Stimulated activated naive CD4-positive, alpha-beta T cell treated with Interleukin-2 at 50 U/mL for 16 hours (primary cell): ENCODE results near the gene CT45A1.
"Not testable (repeated sequence)": the region's sequence is repeated elsewhere in the genome, so short reads cannot be mapped to it uniquely, and the experiment has no call there.

Source experiments
- DNase-seq: peaks from one replicate; lab custom pipeline; 2025; lab: John Stamatoyannopoulos, UW

Gene CT45A1, protein sequence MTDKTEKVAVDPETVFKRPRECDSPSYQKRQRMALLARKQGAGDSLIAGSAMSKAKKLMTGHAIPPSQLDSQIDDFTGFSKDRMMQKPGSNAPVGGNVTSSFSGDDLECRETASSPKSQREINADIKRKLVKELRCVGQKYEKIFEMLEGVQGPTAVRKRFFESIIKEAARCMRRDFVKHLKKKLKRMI

GRCh38 chrX:135713183-135713689 is at the start of gene CT45A1:
Gene CT45A1, plus strand, starts transcription at chrX:135713639. Its CDS starts 5,302 bp downstream, at chrX:135718941.
- not testable (repeated sequence) for DNase-seq

GRCh38 chrX:135672979-135673378 is 40.5 kb upstream of the CT45A1 start:
- DNase-seq: not testable (repeated sequence)

DNA sequence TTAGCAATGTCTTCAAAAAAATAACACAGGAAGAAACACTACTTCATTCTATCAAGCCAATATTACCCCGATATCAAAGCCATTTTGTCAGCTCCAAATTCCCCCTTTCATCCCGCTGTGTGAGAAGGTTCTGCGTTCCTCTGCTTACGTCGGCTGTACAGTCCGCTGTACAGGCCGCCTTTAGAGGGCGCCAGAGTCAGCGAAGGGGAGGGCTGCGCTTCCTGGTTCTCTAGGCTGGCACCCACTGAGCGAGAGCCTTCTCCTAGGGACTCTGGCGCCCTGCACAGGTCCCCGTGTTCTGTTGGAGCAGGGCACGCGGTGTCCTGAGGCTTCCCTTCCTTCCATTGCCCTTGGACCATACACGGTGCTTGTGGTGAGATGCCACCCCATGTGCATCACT is 25.3 kb upstream of the CT45A1 start:
- no peak for DNase-seq

GRCh38 chrX:135695471-135695870 is 18.0 kb upstream of the CT45A1 start:
- no peak for DNase-seq

- DNase-seq: no peak
Measured at GRCh38 chrX:135697601-135698000, 15.8 kb upstream of the CT45A1 start.

DNA sequence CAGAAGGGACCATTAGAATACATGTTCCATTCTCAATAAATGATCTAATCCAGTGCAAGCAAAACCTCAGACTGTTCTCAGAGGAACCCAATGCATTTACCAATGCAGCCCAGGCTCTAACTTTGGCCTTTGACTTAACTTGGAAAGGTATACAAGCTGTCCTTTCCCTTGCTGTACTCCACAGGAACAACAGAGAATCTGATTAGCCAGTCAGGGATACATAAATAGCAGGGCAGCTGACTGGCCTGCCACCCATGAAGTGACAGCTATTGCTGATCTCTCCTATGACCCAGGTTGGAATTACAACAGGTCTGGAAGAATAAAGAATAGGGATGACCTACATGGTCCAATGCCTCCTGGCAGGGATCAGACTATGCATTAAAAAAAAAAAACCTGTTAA is 14.5 kb upstream of the CT45A1 start:
- DNase-seq: no peak

DNA sequence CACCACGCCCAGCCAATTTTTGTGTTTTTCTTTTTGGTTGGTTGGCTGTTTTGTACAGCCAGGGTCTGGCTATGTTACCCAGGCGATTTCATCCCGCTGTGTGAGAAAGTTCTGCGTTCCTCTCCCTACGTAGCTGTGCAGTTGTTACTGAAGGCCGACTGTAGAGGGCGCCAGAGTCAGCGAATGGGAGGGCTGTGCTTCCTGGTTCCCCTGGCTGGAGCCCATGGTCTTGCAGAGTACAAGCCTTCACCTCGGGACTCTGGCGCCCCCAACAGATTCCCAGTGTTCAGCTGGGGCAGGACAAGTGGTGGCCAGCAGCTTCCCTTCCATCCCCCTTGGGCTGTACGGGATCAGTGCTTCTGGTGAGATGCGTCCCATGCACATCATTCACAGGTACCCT is 5.6 kb upstream of the CT45A1 start:
- DNase-seq: no peak

DNA sequence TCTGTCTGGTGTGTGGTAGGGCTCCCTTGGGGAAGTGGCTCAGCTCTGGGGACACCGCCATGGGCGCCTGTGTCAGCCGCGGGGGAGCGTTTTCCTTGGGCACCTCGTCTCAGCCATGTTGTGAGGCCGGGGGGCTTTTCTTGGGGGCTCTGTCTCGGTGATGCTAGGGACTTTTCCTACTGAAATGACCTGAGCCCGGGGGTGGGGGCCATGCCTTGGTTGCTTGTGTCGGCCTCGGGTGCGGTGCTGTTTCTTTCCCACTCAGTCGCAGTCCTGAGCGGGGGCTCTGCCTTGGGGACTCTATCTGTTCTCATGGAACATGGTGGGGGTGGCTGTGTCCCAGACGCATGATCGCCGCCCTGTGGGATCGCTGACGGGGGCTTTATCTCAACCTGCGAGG is 356 bp downstream of the CT45A1 start:
- no peak for DNase-seq

GRCh38 chrX:135734666-135735065 is 21.2 kb downstream of the CT45A1 start:
- not testable (repeated sequence) for DNase-seq

GRCh38 chrX:135737366-135738071 is 24.1 kb downstream of the CT45A1 start:
- DNase-seq: no peak

DNA sequence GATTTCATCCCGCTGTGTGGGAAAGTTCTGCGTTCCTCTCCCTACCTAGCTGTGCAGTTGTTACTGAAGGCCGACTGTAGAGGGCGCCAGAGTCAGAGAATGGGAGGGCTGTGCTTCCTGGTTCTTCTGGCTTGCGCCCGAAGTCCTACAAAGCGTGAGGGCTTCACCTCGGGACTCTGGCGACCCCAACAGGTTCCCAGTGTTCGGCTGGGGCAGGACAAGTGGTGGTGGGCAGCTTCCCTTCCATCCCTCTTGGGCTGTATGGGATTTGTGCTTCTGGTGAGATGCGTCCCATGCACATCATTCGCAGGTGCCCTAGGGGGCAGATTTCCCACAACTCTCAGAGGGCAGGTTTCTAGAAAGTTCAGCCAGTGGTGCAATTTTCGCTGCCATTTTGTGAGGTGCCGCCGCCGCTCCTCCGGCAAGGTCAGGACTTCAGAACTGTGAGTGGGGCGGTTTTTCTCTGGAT is 27.3 kb downstream of the CT45A1 start:
- no peak for DNase-seq

DNA sequence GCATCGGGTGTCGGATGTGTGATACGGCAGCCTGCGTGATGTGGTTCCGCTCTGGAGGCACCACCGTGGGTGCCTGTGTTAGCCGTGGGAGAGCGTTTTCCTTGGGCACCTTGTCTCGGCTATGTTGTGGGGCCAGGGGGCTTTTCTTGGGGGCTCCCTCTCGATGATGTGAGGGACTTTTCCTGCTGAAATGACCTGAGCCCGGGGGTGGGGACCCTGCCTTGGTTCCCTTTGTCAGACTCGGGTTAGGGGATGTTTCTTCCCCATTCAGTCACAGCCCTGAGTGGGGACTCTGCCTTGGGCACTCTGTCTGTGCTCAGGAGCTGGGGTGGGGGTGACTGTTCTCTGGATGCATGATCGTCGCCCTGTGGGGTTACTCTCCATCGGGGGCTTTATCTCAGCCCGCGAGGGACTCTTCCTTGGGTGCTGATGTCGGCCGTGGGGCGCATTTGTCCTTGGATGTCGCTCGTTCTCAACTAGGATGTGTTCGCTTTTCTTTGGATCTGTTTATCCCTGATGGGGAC is 27.8 kb downstream of the CT45A1 start:
- no peak for DNase-seq

DNA sequence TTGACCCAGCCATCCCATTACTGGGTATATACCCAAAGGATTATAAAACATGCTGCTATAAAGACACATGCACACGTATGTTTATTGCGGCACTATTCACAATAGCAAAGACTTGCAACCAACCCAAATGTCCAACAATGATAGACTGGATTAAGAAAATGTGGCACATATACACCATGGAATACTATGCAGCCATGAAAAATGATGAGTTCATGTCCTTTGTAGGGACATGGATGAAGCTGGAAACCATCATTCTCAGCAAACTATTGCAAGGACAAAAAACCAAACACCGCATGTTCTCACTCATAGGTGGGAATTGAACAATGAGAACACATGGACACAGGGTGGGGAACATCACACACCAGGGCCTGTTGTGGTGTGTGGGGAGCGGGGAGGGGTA is 31.3 kb downstream of the CT45A1 start:
- DNase-seq: not testable (repeated sequence)

DNA sequence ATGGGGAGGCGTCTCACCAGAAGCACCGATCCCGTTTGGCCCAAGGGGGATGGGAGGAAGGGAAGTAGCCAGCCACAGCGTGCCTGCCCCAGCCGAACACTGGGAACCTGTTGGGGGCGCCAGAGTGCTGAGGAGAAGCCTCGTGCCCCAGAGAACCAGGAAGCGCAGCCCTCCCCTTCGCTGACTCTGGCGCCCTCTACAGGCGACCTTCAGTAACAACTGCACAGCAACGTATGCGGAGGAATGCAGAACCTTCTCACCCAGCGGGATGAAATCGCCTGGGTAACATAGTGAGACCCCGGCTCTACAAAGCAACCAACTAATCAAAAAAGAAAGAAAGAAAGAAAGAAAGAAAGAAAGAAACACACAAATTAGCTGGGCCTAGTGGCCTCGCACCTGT is 54.7 kb downstream of the CT45A1 start, which contains the start of gene CT45A3:
Gene CT45A3, minus strand, starts transcription at position 101 of the 400 bp plus-strand sequence. CDS start 3,747 bp downstream, outside the sequence.
- not testable (repeated sequence) for DNase-seq
